ENCODE results near the gene CSTF1.
"Not testable (repeated sequence)": the region's sequence is repeated elsewhere in the genome, so short reads cannot be mapped to it uniquely, and the experiment has no call there.

Gene CSTF1

GRCh38 chr20:56395166-56395565 is 2.7 kb downstream of the CSTF1 start:
- no peak for TF ChIP-seq CTCF (IDR thresholded peaks at IDR 0.05; ENCODE audit: control insufficient read depth, insufficient read depth, low read depth, low read length, missing control alignments)
- H3K4me3 ChIP-seq (ENCODE audit: control insufficient read depth, low read depth, low read length), result no peak overlapping the region
- no peak for DNase-seq (ENCODE audit: low read depth)

- H3K4me3 ChIP-seq (ENCODE audit: control insufficient read depth, low read depth, low read length), result no peak overlapping the region
Observed at GRCh38 chr20:56400001-56400640, 7.7 kb downstream of the CSTF1 start.

GRCh38 chr20:56403465-56403864 is 11.0 kb downstream of the CSTF1 start:
- no peak for TF ChIP-seq CTCF (IDR thresholded peaks at IDR 0.05; ENCODE audit: control insufficient read depth, insufficient read depth, low read depth, low read length, missing control alignments)
- H3K4me3 ChIP-seq (ENCODE audit: control insufficient read depth, low read depth, low read length), result no peak overlapping the region
- no peak for DNase-seq (ENCODE audit: low read depth)

More at GRCh38 chr20:56400001-56400640, 7.7 kb downstream of the CSTF1 start:
- TF ChIP-seq CTCF (IDR thresholded peaks at IDR 0.05; ENCODE audit: control insufficient read depth, insufficient read depth, low read depth, low read length, missing control alignments), result peak; percentile 82
- DNase-seq (ENCODE audit: low read depth), result peak; percentile 46

GRCh38 chr20:56405356-56405755 is 12.9 kb downstream of the CSTF1 start:
- not testable (repeated sequence) for DNase-seq (ENCODE audit: low read depth); H3K4me3 ChIP-seq (ENCODE audit: control insufficient read depth, low read depth, low read length)

- no peak overlapping the region for H3K4me3 ChIP-seq (ENCODE audit: control insufficient read depth, low read depth, low read length)
- no peak for DNase-seq (ENCODE audit: low read depth)
- TF ChIP-seq CTCF (IDR thresholded peaks at IDR 0.05; ENCODE audit: control insufficient read depth, insufficient read depth, low read depth, low read length, missing control alignments), result no peak
Observed at GRCh38 chr20:56406910-56407309, 14.5 kb downstream of the CSTF1 start.

- H3K4me3 ChIP-seq (ENCODE audit: control insufficient read depth, low read depth, low read length), result no peak overlapping the region
- TF ChIP-seq CTCF (IDR thresholded peaks at IDR 0.05; ENCODE audit: control insufficient read depth, insufficient read depth, low read depth, low read length, missing control alignments), result no peak
- DNase-seq (ENCODE audit: low read depth), result no peak
Observed at GRCh38 chr20:56409521-56409920, 17.1 kb downstream of the CSTF1 start.

- TF ChIP-seq CTCF (IDR thresholded peaks at IDR 0.05; ENCODE audit: control insufficient read depth, insufficient read depth, low read depth, low read length, missing control alignments), result no peak
- H3K4me3 ChIP-seq (ENCODE audit: control insufficient read depth, low read depth, low read length), result no peak overlapping the region
- DNase-seq (ENCODE audit: low read depth), result no peak
Observed at GRCh38 chr20:56409956-56410355, 17.5 kb downstream of the CSTF1 start.

GRCh38 chr20:56411287-56411686 is 18.8 kb downstream of the CSTF1 start:
- not testable (repeated sequence) for DNase-seq (ENCODE audit: low read depth); H3K4me3 ChIP-seq (ENCODE audit: control insufficient read depth, low read depth, low read length)

Measured in AG09309 (cell line).